ENCODE data around the gene DYTN. TPM values are rescaled to one million over a fixed set of nuclear protein-coding genes. Genes with fewer than 3 reads are reported as not detected.

DYTN gene
- total RNA-seq, 2 experiments from 2014 or later, result not detected

- no peaks in the 10 kb centered on the region for H3K27me3 Mint-ChIP-seq
- H3K27ac Mint-ChIP-seq, result no peak overlapping the region
- DNase-seq (no peak), ATAC-seq (no peak)
- ChIA-PET CTCF (interaction anchor here (0.6 kb wide), 1 partner anchor 130 kb away, joined by 3 read pairs; no protein-coding TSS in a partner anchor), POLR2A (no interaction called here)
- H3K4me3 Mint-ChIP-seq, result no peak overlapping the region
- H3K4me1 Mint-ChIP-seq, result peaks cover 4% of the 10 kb centered on the region
- H3K36me3 Mint-ChIP-seq (ENCODE audit: low read depth), result no peaks in the 10 kb centered on the region
- intact Hi-C loops (cut with DNase I, micrococcal nuclease), result no loop called here
- no peaks in the 10 kb centered on the region for H3K9me3 Mint-ChIP-seq (ENCODE audit: low read depth)
Measured at GRCh38 chr2:206611736-206612135, 106.5 kb downstream of the DYTN start.

DNA sequence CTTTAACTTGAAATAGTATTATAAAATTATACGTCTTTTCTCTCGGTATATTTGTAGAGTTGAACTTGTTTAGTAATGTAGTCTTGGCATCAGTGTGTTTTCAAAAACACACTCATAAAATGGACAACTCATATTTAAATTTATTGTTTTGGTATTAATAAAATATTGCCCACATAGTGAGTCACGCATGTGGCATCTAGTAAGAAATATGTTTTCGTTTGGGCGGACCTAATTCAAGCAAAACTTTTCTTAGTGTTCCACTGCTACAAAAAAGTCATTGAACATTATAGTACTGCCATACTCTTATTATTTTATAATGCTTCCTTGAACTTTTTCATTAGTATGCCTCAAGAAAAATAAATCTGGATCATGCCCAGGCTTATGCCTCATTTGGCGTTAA, 107.0 kb downstream of the DYTN start:
- no peaks in the 10 kb centered on the region for H3K36me3 Mint-ChIP-seq (ENCODE audit: low read depth)
- H3K9me3 Mint-ChIP-seq (ENCODE audit: low read depth), result no peaks in the 10 kb centered on the region
- ChIA-PET CTCF (interaction anchor here (0.6 to 0.8 kb wide), 2 partner anchors 21 to 131 kb away, joined by 3 to 4 read pairs; no protein-coding TSS in a partner anchor), POLR2A (no interaction called here)
- ATAC-seq (no peak), DNase-seq (no peak)
- H3K27ac Mint-ChIP-seq, result no peak overlapping the region
- no peak overlapping the region for H3K4me3 Mint-ChIP-seq
- peaks cover 4% of the 10 kb centered on the region for H3K4me1 Mint-ChIP-seq
- no peaks in the 10 kb centered on the region for H3K27me3 Mint-ChIP-seq
- intact Hi-C loops (cut with DNase I, micrococcal nuclease), result no loop called here

- Mint-ChIP-seq H3K4me3 (no peak overlapping the region), H3K27ac (no peak overlapping the region)
- POLR2A ChIA-PET, result no interaction called here
Measured at GRCh38 chr2:206610451-206610850, 107.7 kb downstream of the DYTN start.

GRCh38 chr2:206603243-206603642, 115.0 kb downstream of the DYTN start:
- ChIA-PET CTCF (interaction anchor here (1.0 kb wide), 1 partner anchor 11 kb away, joined by 3 read pairs; no protein-coding TSS in a partner anchor), POLR2A (interaction anchor here (0.6 kb wide), 1 partner anchor 52 kb away, joined by 3 read pairs; no protein-coding TSS in a partner anchor)
- Mint-ChIP-seq H3K36me3 (ENCODE audit: low read depth) (no peaks in the 10 kb centered on the region), H3K4me3 (no peak overlapping the region), H3K27ac (no peak overlapping the region), H3K4me1 (no peaks in the 10 kb centered on the region), H3K9me3 (ENCODE audit: low read depth) (no peaks in the 10 kb centered on the region), H3K27me3 (peaks cover 5% of the 10 kb centered on the region)
- ATAC-seq (no peak), DNase-seq (no peak)
- intact Hi-C loops (cut with DNase I, micrococcal nuclease), result no loop called here

More at GRCh38 chr2:206610451-206610850, 107.7 kb downstream of the DYTN start:
- no peak for DNase-seq
- intact Hi-C loops (cut with DNase I, micrococcal nuclease), result no loop called here
- CTCF ChIA-PET, result interaction anchor here (0.8 kb wide), 1 partner anchor 20 kb away, joined by 4 read pairs; no protein-coding TSS in a partner anchor
- ATAC-seq, result no peak
- H3K4me1 Mint-ChIP-seq, result peaks cover 4% of the 10 kb centered on the region
- no peaks in the 10 kb centered on the region for H3K36me3 Mint-ChIP-seq (ENCODE audit: low read depth)
- no peaks in the 10 kb centered on the region for H3K9me3 Mint-ChIP-seq (ENCODE audit: low read depth)
- H3K27me3 Mint-ChIP-seq, result peaks cover 2% of the 10 kb centered on the region

Other genes starting within 250 kb of the DYTN start
- gene FAM237A, start 75.9 kb downstream of the DYTN start, total RNA-seq, result not detected
- 1 to 10 TPM in 1 of 2 experiments, under 1 TPM in 1; 0.83 to 1.3 TPM for gene MDH1B, start 46.9 kb upstream of the DYTN start, total RNA-seq
- 10 to 100 TPM; 33.9 to 37.0 TPM for gene FASTKD2, start 47.2 kb upstream of the DYTN start, total RNA-seq
- gene CPO, start 221.1 kb upstream of the DYTN start, total RNA-seq, result not detected